ENCODE results near the gene SLC6A16.
"Not testable (repeated sequence)": the region's sequence is repeated elsewhere in the genome, so short reads cannot be mapped to it uniquely, and the experiment has no call there.

Gene SLC6A16

GRCh38 chr19:49326165-49326704 lies 1.2 kb upstream of the SLC6A16 start:
- Histone ChIP-seq H3K9ac (ENCODE audit: low read length) (no peak overlapping the region), H2AK5ac (ENCODE audit: low read length, severe bottlenecking) (no peak overlapping the region), H3K14ac (ENCODE audit: low read length in 2 of 2) (no peak overlapping the region), H4K91ac (ENCODE audit: low read length) (no peak overlapping the region), H3K4ac (ENCODE audit: low read depth in 1 of 2, low read length in 2 of 2) (no peak overlapping the region), H2BK15ac (ENCODE audit: low read depth, poor library complexity, severe bottlenecking) (no peak overlapping the region), H3K18ac (ENCODE audit: low read depth in 1 of 2, low read length in 2 of 2) (no peak overlapping the region), H3K79me1 (replicated peaks; ENCODE audit: low read length, poor library complexity, severe bottlenecking) (peaks cover 8% of the 10 kb centered on the region), H2AFZ (ENCODE audit: low read depth, low read length) (no peak overlapping the region), H3K23ac (ENCODE audit: low read length in 2 of 2) (no peak overlapping the region), H3K4me2 (ENCODE audit: low read length, poor library complexity, severe bottlenecking) (no peak overlapping the region), H2BK120ac (ENCODE audit: low read depth, low read length) (no peak overlapping the region), H3K4me3 (ENCODE audit: insufficient read depth in 1 of 2, low read depth in 1 of 2, low read length in 2 of 2) (no peak overlapping the region), H4K8ac (ENCODE audit: low read length) (no peak overlapping the region), H3K36me3 (ENCODE audit: control insufficient read depth in 1 of 2, insufficient read depth in 2 of 2, low read depth in 1 of 2, low read length in 2 of 2) (peaks cover 0 to 23% of the 10 kb centered on the region in 2 experiments), H3K9me3 (ENCODE audit: control insufficient read depth, low read length) (peaks cover 12% of the 10 kb centered on the region), H3K27ac (ENCODE audit: low read length, poor library complexity, severe bottlenecking) (no peak overlapping the region), H2BK12ac (ENCODE audit: low read length in 2 of 2) (no peak overlapping the region), H3K4me1 (ENCODE audit: control insufficient read depth, insufficient read depth, low read depth, low read length) (peaks cover 1% of the 10 kb centered on the region), H3K27me3 (ENCODE audit: control insufficient read depth in 1 of 2, insufficient read depth in 1 of 2, low read length in 2 of 2) (no peaks in the 10 kb centered on the region), H2BK5ac (ENCODE audit: low read depth, low read length, poor library complexity, severe bottlenecking) (no peak overlapping the region)
- no peak for DNase-seq
- WGBS, result 100% methylated on average over 1 of the region's 3 CpGs

- not testable (repeated sequence) for H3K27ac ChIP-seq (ENCODE audit: low read length, poor library complexity, severe bottlenecking); H3K9ac ChIP-seq (ENCODE audit: low read length); H2BK120ac ChIP-seq (ENCODE audit: low read depth, low read length); H3K79me1 ChIP-seq (replicated peaks; ENCODE audit: low read length, poor library complexity, severe bottlenecking); H3K27me3 ChIP-seq (ENCODE audit: control insufficient read depth in 1 of 2, insufficient read depth in 1 of 2, low read length in 2 of 2); H2AFZ ChIP-seq (ENCODE audit: low read depth, low read length); H2AK5ac ChIP-seq (ENCODE audit: low read length, severe bottlenecking); H3K4me1 ChIP-seq (ENCODE audit: control insufficient read depth, insufficient read depth, low read depth, low read length); H3K4me2 ChIP-seq (ENCODE audit: low read length, poor library complexity, severe bottlenecking); H3K18ac ChIP-seq (ENCODE audit: low read depth in 1 of 2, low read length in 2 of 2); H2BK12ac ChIP-seq (ENCODE audit: low read length in 2 of 2); H3K4me3 ChIP-seq (ENCODE audit: insufficient read depth in 1 of 2, low read depth in 1 of 2, low read length in 2 of 2); H3K23ac ChIP-seq (ENCODE audit: low read length in 2 of 2); H2BK15ac ChIP-seq (ENCODE audit: low read depth, poor library complexity, severe bottlenecking); H3K4ac ChIP-seq (ENCODE audit: low read depth in 1 of 2, low read length in 2 of 2); DNase-seq; H4K91ac ChIP-seq (ENCODE audit: low read length); H4K8ac ChIP-seq (ENCODE audit: low read length); H3K14ac ChIP-seq (ENCODE audit: low read length in 2 of 2); H2BK5ac ChIP-seq (ENCODE audit: low read depth, low read length, poor library complexity, severe bottlenecking)
- WGBS, result 96% methylated on average over 12 of the region's 13 CpGs
- Histone ChIP-seq H3K36me3 (ENCODE audit: control insufficient read depth in 1 of 2, insufficient read depth in 2 of 2, low read depth in 1 of 2, low read length in 2 of 2) (peaks cover 0 to 24% of the 10 kb centered on the region in 2 experiments), H3K9me3 (ENCODE audit: control insufficient read depth, low read length) (peaks cover 12% of the 10 kb centered on the region)
Measured at GRCh38 chr19:49325756-49326155, 765 bp upstream of the SLC6A16 start.

- Histone ChIP-seq H2BK12ac (ENCODE audit: low read length in 2 of 2) (no peak overlapping the region), H2BK15ac (ENCODE audit: low read depth, poor library complexity, severe bottlenecking) (no peak overlapping the region), H3K4ac (ENCODE audit: low read depth in 1 of 2, low read length in 2 of 2) (no peak overlapping the region), H4K91ac (ENCODE audit: low read length) (no peak overlapping the region), H4K8ac (ENCODE audit: low read length) (no peak overlapping the region), H2AK5ac (ENCODE audit: low read length, severe bottlenecking) (no peak overlapping the region), H2BK120ac (ENCODE audit: low read depth, low read length) (no peak overlapping the region), H3K79me1 (replicated peaks; ENCODE audit: low read length, poor library complexity, severe bottlenecking) (peaks cover 2% of the 10 kb centered on the region), H3K9ac (ENCODE audit: low read length) (no peak overlapping the region), H2AFZ (ENCODE audit: low read depth, low read length) (no peak overlapping the region), H3K18ac (ENCODE audit: low read depth in 1 of 2, low read length in 2 of 2) (no peak overlapping the region), H3K4me3 (ENCODE audit: insufficient read depth in 1 of 2, low read depth in 1 of 2, low read length in 2 of 2) (no peak overlapping the region), H3K27me3 (ENCODE audit: control insufficient read depth in 1 of 2, insufficient read depth in 1 of 2, low read length in 2 of 2) (no peaks in the 10 kb centered on the region), H2BK5ac (ENCODE audit: low read depth, low read length, poor library complexity, severe bottlenecking) (no peak overlapping the region), H3K9me3 (ENCODE audit: control insufficient read depth, low read length) (peaks cover 15% of the 10 kb centered on the region), H3K27ac (ENCODE audit: low read length, poor library complexity, severe bottlenecking) (no peak overlapping the region), H3K4me1 (ENCODE audit: control insufficient read depth, insufficient read depth, low read depth, low read length) (no peaks in the 10 kb centered on the region), H3K36me3 (ENCODE audit: control insufficient read depth in 1 of 2, insufficient read depth in 2 of 2, low read depth in 1 of 2, low read length in 2 of 2) (peaks cover 0 to 10% of the 10 kb centered on the region in 2 experiments), H3K4me2 (ENCODE audit: low read length, poor library complexity, severe bottlenecking) (no peak overlapping the region), H3K23ac (ENCODE audit: low read length in 2 of 2) (no peak overlapping the region), H3K14ac (ENCODE audit: low read length in 2 of 2) (no peak overlapping the region)
- DNase-seq, result no peak
Measured at GRCh38 chr19:49318296-49318695, 6.7 kb downstream of the SLC6A16 start.

DNA sequence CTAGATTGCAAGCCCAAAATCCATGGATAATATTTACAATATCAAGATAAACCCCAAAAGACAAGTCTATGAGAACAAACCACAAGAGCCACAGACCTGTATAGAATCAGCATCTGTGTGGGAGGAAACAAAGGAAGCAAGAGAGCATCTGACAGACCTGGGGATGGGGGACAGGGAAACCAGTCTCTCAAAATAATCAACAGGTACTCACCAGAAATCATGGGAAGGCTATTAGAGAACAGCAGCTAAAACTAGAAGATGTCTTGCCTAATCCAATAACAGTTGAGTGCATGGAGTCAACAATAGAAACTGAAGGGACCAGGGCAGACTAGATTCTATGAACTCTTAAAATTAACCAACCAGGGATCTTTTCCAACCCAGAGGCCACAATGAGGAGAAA lies 8.7 kb downstream of the SLC6A16 start:
- Histone ChIP-seq H2BK12ac (ENCODE audit: low read length in 2 of 2) (no peak overlapping the region), H3K18ac (ENCODE audit: low read depth in 1 of 2, low read length in 2 of 2) (no peak overlapping the region), H3K9me3 (ENCODE audit: control insufficient read depth, low read length) (peaks cover 9% of the 10 kb centered on the region), H3K36me3 (ENCODE audit: control insufficient read depth in 1 of 2, insufficient read depth in 2 of 2, low read depth in 1 of 2, low read length in 2 of 2) (peaks cover 0 to 4% of the 10 kb centered on the region in 2 experiments), H3K4me2 (ENCODE audit: low read length, poor library complexity, severe bottlenecking) (no peak overlapping the region), H3K79me1 (replicated peaks; ENCODE audit: low read length, poor library complexity, severe bottlenecking) (peaks cover 4% of the 10 kb centered on the region), H2AK5ac (ENCODE audit: low read length, severe bottlenecking) (no peak overlapping the region), H2AFZ (ENCODE audit: low read depth, low read length) (no peak overlapping the region), H2BK120ac (ENCODE audit: low read depth, low read length) (no peak overlapping the region), H3K4me3 (ENCODE audit: insufficient read depth in 1 of 2, low read depth in 1 of 2, low read length in 2 of 2) (no peak overlapping the region), H3K4me1 (ENCODE audit: control insufficient read depth, insufficient read depth, low read depth, low read length) (no peaks in the 10 kb centered on the region), H2BK5ac (ENCODE audit: low read depth, low read length, poor library complexity, severe bottlenecking) (no peak overlapping the region), H3K14ac (ENCODE audit: low read length in 2 of 2) (no peak overlapping the region), H3K27me3 (ENCODE audit: control insufficient read depth in 1 of 2, insufficient read depth in 1 of 2, low read length in 2 of 2) (no peaks in the 10 kb centered on the region), H3K27ac (ENCODE audit: low read length, poor library complexity, severe bottlenecking) (no peak overlapping the region), H3K23ac (ENCODE audit: low read length in 2 of 2) (no peak overlapping the region), H4K91ac (ENCODE audit: low read length) (no peak overlapping the region), H2BK15ac (ENCODE audit: low read depth, poor library complexity, severe bottlenecking) (no peak overlapping the region), H3K4ac (ENCODE audit: low read depth in 1 of 2, low read length in 2 of 2) (no peak overlapping the region), H3K9ac (ENCODE audit: low read length) (no peak overlapping the region), H4K8ac (ENCODE audit: low read length) (no peak overlapping the region)
- DNase-seq, result no peak
